CD4-positive, alpha-beta T cell treated with Interleukin-6 at 100 ng/mL for 8 hours (primary cell): ENCODE measurements around the gene C2CD4B.

Experiments used
- DNase-seq: peaks from one replicate; pipeline ENCODE4 v3.0.0-alpha.2; 2020; ENCODE audit warnings: mixed read lengths, low spot score

Gene C2CD4B

GRCh38 chr15:62165104-62165792 lies at the start of gene C2CD4B:
TSS of gene C2CD4B (minus strand) at chr15:62165285. CDS start at chr15:62164984, 301 bp downstream.
- no peak for DNase-seq

- peak; percentile 23 for DNase-seq
Measured at GRCh38 chr15:62212741-62213140, 47.7 kb upstream of the C2CD4B start.

GRCh38 chr15:62211348-62211747 lies 46.3 kb upstream of the C2CD4B start:
- no peak for DNase-seq

GRCh38 chr15:62209821-62210220 lies 44.7 kb upstream of the C2CD4B start:
- no peak for DNase-seq

- no peak for DNase-seq
Measured at GRCh38 chr15:62209322-62209721, 44.2 kb upstream of the C2CD4B start.

- no peak for DNase-seq
Measured at GRCh38 chr15:62208884-62209283, 43.8 kb upstream of the C2CD4B start.

GRCh38 chr15:62208367-62208766 lies 43.3 kb upstream of the C2CD4B start:
- DNase-seq = no peak

GRCh38 chr15:62190675-62191074 lies 25.6 kb upstream of the C2CD4B start:
- DNase-seq = no peak

GRCh38 chr15:62190274-62190673 lies 25.2 kb upstream of the C2CD4B start:
- DNase-seq = no peak

- no peak for DNase-seq
Measured at GRCh38 chr15:62188744-62189143, 23.7 kb upstream of the C2CD4B start.

- no peak for DNase-seq
Measured at GRCh38 chr15:62187910-62188309, 22.8 kb upstream of the C2CD4B start.

GRCh38 chr15:62187425-62187824 lies 22.3 kb upstream of the C2CD4B start:
- no peak for DNase-seq

- no peak for DNase-seq
Measured at GRCh38 chr15:62186578-62186977, 21.5 kb upstream of the C2CD4B start.

GRCh38 chr15:62183130-62183529 lies 18.0 kb upstream of the C2CD4B start:
- no peak for DNase-seq

GRCh38 chr15:62173215-62173614 lies 8.1 kb upstream of the C2CD4B start:
- no peak for DNase-seq

- DNase-seq = no peak
Measured at GRCh38 chr15:62171882-62172281, 6.8 kb upstream of the C2CD4B start.

- no peak for DNase-seq
Measured at GRCh38 chr15:62165793-62166375, 799 bp upstream of the C2CD4B start.

GRCh38 chr15:62164396-62165103 lies 535 bp downstream of the C2CD4B start:
- DNase-seq = no peak

GRCh38 chr15:62164014-62164395 lies 1.1 kb downstream of the C2CD4B start:
- no peak for DNase-seq

- no peak for DNase-seq
Measured at GRCh38 chr15:62163397-62164013, 1.6 kb downstream of the C2CD4B start.

GRCh38 chr15:62153228-62153627 lies 11.9 kb downstream of the C2CD4B start:
- no peak for DNase-seq

GRCh38 chr15:62150445-62150844 lies 14.6 kb downstream of the C2CD4B start:
- DNase-seq = no peak

- DNase-seq = no peak
Measured at GRCh38 chr15:62149729-62150128, 15.4 kb downstream of the C2CD4B start.
